PC-3 (cell line): ENCODE data around the gene ITGA4.

Source experiments
- CTCF ChIP-seq: fragments of 300-600 bp; sonication (generic); conservative IDR thresholded peaks from 2 replicates; pipeline ENCODE4 v1.5.1; 2017; ENCODE audit warnings: antibody characterized with exemption, low read depth, mild to moderate bottlenecking, low read length
- EZH2 ChIP-seq: fragments of 300-600 bp; sonication (generic); IDR thresholded peaks from one replicate; pipeline ENCODE4 v1.6.1; 2017; ENCODE audit warnings: antibody characterized with exemption, mild to moderate bottlenecking, low read length; ENCODE audit not compliant: unreplicated experiment
- EZH2phosphoT487 ChIP-seq: fragments of 300-600 bp; sonication (generic); IDR thresholded peaks from 2 replicates; pipeline ENCODE4 v1.6.1; 2018; ENCODE audit warnings: mild to moderate bottlenecking, antibody characterized with exemption, low read length, borderline replicate concordance

DNA sequence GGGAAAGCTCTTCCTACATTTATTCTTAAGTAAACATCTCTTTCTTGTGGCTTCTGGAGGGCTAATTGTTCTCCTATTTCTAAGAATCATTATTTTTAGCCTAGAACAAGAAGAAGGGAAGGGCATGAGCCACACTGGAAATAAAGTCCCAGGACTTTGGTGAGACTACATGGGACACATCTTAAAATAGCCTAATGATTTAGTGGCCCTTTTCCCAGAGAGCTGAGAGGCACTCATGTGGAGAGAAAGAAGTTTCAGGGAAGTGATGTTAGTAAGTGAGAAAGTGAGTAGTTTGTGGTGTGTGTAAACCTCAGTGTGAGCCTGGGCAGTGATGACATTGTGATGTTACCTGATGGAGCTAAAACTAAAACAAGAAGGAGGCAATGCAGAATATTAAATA lies 14.6 kb downstream of the ITGA4 start:
- no peak for TF ChIP-seq CTCF
- TF ChIP-seq EZH2phosphoT487 = no peak
- no peak for TF ChIP-seq EZH2
